CD4-positive, alpha-beta T cell treated with Interferon gamma for 1 hour (primary cell): ENCODE measurements around the gene RGS14.
"Not testable (repeated sequence)": the region's sequence is repeated elsewhere in the genome, so short reads cannot be mapped to it uniquely, and the experiment has no call there.

Source experiments
- DNase-seq: peaks from one replicate; pipeline ENCODE4 v3.0.0-alpha.2; 2020

RGS14 gene

GRCh38 chr5:177409043-177409801 lies 51.5 kb downstream of the RGS14 start, which contains the start of gene F12:
Gene F12, minus strand, starts transcription at chr5:177409564. Its CDS starts 37 bp downstream, at chr5:177409527.
- DNase-seq = no peak

GRCh38 chr5:177410575-177410974 lies 52.9 kb downstream of the RGS14 start:
- DNase-seq = no peak

GRCh38 chr5:177412603-177413233 lies 55.0 kb downstream of the RGS14 start:
- DNase-seq = no peak

- DNase-seq = no peak
Observed at GRCh38 chr5:177414481-177414880, 56.8 kb downstream of the RGS14 start.

GRCh38 chr5:177417081-177417480 lies 59.4 kb downstream of the RGS14 start:
- not testable (repeated sequence) for DNase-seq

GRCh38 chr5:177419046-177419445 lies 61.3 kb downstream of the RGS14 start:
- no peak for DNase-seq

- DNase-seq = not testable (repeated sequence)
Observed at GRCh38 chr5:177420472-177420871, 62.7 kb downstream of the RGS14 start.

GRCh38 chr5:177421062-177421798 lies 63.5 kb downstream of the RGS14 start:
- no peak for DNase-seq
